HG03135 (cell line): ENCODE results near the gene NINJ2.

Experiments
- ATAC-seq: cut with Tn5 transposase; IDR thresholded peaks from one replicate; pipeline ENCODE4 v1.9.1; 2021; ENCODE audit warnings: mild to moderate bottlenecking, moderate library complexity; ENCODE audit not compliant: unreplicated experiment

The NINJ2 gene

GRCh38 chr12:617304-617915 lies 45.8 kb downstream of the NINJ2 start:
- no peak for ATAC-seq

GRCh38 chr12:615620-616019 lies 47.6 kb downstream of the NINJ2 start:
- ATAC-seq = no peak

- ATAC-seq = no peak
These were observed 48.8 kb downstream of the NINJ2 start for GRCh38 chr12:614411-614970.

- no peak for ATAC-seq
These were observed 49.2 kb downstream of the NINJ2 start for GRCh38 chr12:613996-614395.

GRCh38 chr12:612886-613285 lies 50.4 kb downstream of the NINJ2 start:
- ATAC-seq = no peak

- ATAC-seq = no peak
These were observed 51.0 kb downstream of the NINJ2 start for GRCh38 chr12:612293-612692.

- no peak for ATAC-seq
These were observed 51.5 kb downstream of the NINJ2 start for GRCh38 chr12:611721-612120.

GRCh38 chr12:608921-609320 lies 54.3 kb downstream of the NINJ2 start:
- no peak for ATAC-seq

- no peak for ATAC-seq
These were observed 54.8 kb downstream of the NINJ2 start for GRCh38 chr12:608413-608812.

- no peak for ATAC-seq
These were observed 55.7 kb downstream of the NINJ2 start for GRCh38 chr12:607541-608001.

- no peak for ATAC-seq
These were observed 58.3 kb downstream of the NINJ2 start for GRCh38 chr12:604956-605355.

GRCh38 chr12:602700-603068 lies 60.6 kb downstream of the NINJ2 start:
- no peak for ATAC-seq

- ATAC-seq = no peak
These were observed 61.1 kb downstream of the NINJ2 start for GRCh38 chr12:601976-602699.

GRCh38 chr12:599756-600155 lies 63.5 kb downstream of the NINJ2 start:
- no peak for ATAC-seq

GRCh38 chr12:597926-598568 lies 65.2 kb downstream of the NINJ2 start:
- ATAC-seq = no peak

- no peak for ATAC-seq
These were observed 69.6 kb downstream of the NINJ2 start for GRCh38 chr12:593396-594270.

GRCh38 chr12:592024-592505 lies 71.2 kb downstream of the NINJ2 start:
- ATAC-seq = no peak

GRCh38 chr12:591167-592023 lies 71.8 kb downstream of the NINJ2 start:
- no peak for ATAC-seq

GRCh38 chr12:590206-590750 lies 73.0 kb downstream of the NINJ2 start:
- ATAC-seq = no peak

GRCh38 chr12:588646-589045 lies 74.6 kb downstream of the NINJ2 start:
- no peak for ATAC-seq
